ENCODE data around the gene BBC3. TPM values are rescaled to one million over a fixed set of nuclear protein-coding genes. Genes with fewer than 3 reads are reported as not detected.
A peak's percentile ranks its signal among the peaks of the same experiment; 100 is the strongest.

The BBC3 gene
- total RNA-seq, 2 experiments from 2014 or later = 39.8 to 42.1 TPM

- H3K36me3 Mint-ChIP-seq (ENCODE audit: low read depth) = peaks cover 19% of the 10 kb centered on the region
- no peak for TF ChIP-seq CTCF (IDR thresholded peaks at IDR 0.05)
- CTCF ChIA-PET = interaction anchor here (3.6 kb wide), 1 partner anchor 11 kb away, joined by 17 read pairs; no protein-coding TSS in a partner anchor
- DNase-seq (no peak), ATAC-seq (ENCODE audit: poor library complexity) (no peak)
- Histone ChIP-seq H3K4me1 (ENCODE audit: insufficient read depth, low read length) (peaks cover 7% of the 10 kb centered on the region), H3K27ac (ENCODE audit: low read depth in 1 of 2, low read length in 2 of 2) (no peak overlapping the region), H3K27me3 (ENCODE audit: control insufficient read depth in 1 of 2, insufficient read depth in 2 of 2, low read length in 2 of 2) (no peaks in the 10 kb centered on the region), H3K9me3 (ENCODE audit: control insufficient read depth in 1 of 2, insufficient read depth in 1 of 2, low read length in 2 of 2) (no peaks in the 10 kb centered on the region), H3K36me3 (ENCODE audit: insufficient read depth, low read length) (peaks cover 16% of the 10 kb centered on the region), H3K4me3 (ENCODE audit: low read length) (no peak overlapping the region)
- no peaks in the 10 kb centered on the region for H3K27me3 Mint-ChIP-seq
- POLR2A ChIA-PET = no interaction called here
- peaks cover 5% of the 10 kb centered on the region for H3K4me1 Mint-ChIP-seq (ENCODE audit: low read depth)
- intact Hi-C loops (cut with DNase I, micrococcal nuclease) = no loop called here
- H3K27ac Mint-ChIP-seq = no peak overlapping the region
- H3K4me3 Mint-ChIP-seq = no peak overlapping the region
- H3K9me3 Mint-ChIP-seq = no peaks in the 10 kb centered on the region
Observed at GRCh38 chr19:47221080-47221841, 9.7 kb downstream of the BBC3 start.

- Histone ChIP-seq H3K9me3 (ENCODE audit: control insufficient read depth in 1 of 2, insufficient read depth in 1 of 2, low read length in 2 of 2) (no peaks in the 10 kb centered on the region), H3K4me1 (ENCODE audit: insufficient read depth, low read length) (peaks cover 8% of the 10 kb centered on the region), H3K4me3 (ENCODE audit: low read length) (no peak overlapping the region), H3K36me3 (ENCODE audit: insufficient read depth, low read length) (no peaks in the 10 kb centered on the region), H3K27me3 (ENCODE audit: control insufficient read depth in 1 of 2, insufficient read depth in 2 of 2, low read length in 2 of 2) (no peaks in the 10 kb centered on the region), H3K27ac (ENCODE audit: low read depth in 1 of 2, low read length in 2 of 2) (no peak overlapping the region)
- TF ChIP-seq CTCF (IDR thresholded peaks at IDR 0.05) = no peak
- ChIA-PET POLR2A (no interaction called here), CTCF (interaction anchor here (1.4 to 2.5 kb wide), 2 partner anchors 10 to 29 kb away, joined by 4 to 15 read pairs; no protein-coding TSS in a partner anchor)
- peaks cover 4% of the 10 kb centered on the region for H3K4me1 Mint-ChIP-seq (ENCODE audit: low read depth)
- intact Hi-C loops (cut with DNase I, micrococcal nuclease) = no loop called here
- H3K27ac Mint-ChIP-seq = no peak overlapping the region
- no peak overlapping the region for H3K4me3 Mint-ChIP-seq
- H3K27me3 Mint-ChIP-seq = no peaks in the 10 kb centered on the region
- DNase-seq = no peak
- H3K9me3 Mint-ChIP-seq = no peaks in the 10 kb centered on the region
- H3K36me3 Mint-ChIP-seq (ENCODE audit: low read depth) = peaks cover 5% of the 10 kb centered on the region
- ATAC-seq (ENCODE audit: poor library complexity) = no peak
Observed at GRCh38 chr19:47215581-47215980, 15.4 kb downstream of the BBC3 start.

DNA sequence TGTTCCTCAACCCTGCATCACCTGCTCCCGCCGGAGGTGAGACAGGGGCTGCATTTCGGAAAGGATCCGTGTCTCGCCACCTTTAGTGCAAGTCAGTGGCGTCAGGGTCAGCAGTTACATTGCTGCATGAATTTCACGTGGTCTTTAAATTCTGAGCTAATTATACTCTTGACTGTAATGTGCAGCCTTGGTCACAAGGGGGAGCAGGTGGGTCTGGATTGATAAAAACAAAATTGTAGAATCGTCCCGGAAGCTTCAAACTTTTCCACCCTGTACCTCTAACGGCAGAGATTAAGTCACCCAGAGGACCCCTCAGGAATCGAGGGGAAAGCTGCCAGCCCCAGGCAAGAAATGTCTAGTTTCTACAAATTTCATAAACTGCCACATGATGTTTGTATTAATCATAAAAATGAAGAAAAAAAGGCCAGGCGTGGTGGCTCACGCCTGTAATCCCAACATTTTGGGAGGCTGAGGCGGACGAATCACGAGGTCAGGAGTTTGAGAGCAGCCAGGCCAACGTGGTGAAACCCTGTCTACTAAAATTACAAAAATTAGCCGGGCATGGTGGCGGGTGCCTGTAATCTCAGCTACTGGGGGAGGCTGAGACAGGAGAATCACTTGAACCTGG is 20.2 kb downstream of the BBC3 start:
- Mint-ChIP-seq H3K4me3 (no peak overlapping the region), H3K4me1 (ENCODE audit: low read depth) (peaks cover 13% of the 10 kb centered on the region), H3K27ac (peak overlapping the region; percentile 4), H3K36me3 (ENCODE audit: low read depth) (peaks cover 46% of the 10 kb centered on the region), H3K27me3 (no peaks in the 10 kb centered on the region), H3K9me3 (no peaks in the 10 kb centered on the region)
- H3K4me3 ChIP-seq (ENCODE audit: low read length) = no peak overlapping the region
- ATAC-seq (ENCODE audit: poor library complexity) (peak; percentile 97), DNase-seq (peak; percentile 59 to 91 (median 80))
- H3K9me3 ChIP-seq (ENCODE audit: control insufficient read depth in 1 of 2, insufficient read depth in 1 of 2, low read length in 2 of 2) = no peaks in the 10 kb centered on the region
- no peak overlapping the region for H3K27ac ChIP-seq (ENCODE audit: low read depth in 1 of 2, low read length in 2 of 2)
- peaks cover 37% of the 10 kb centered on the region for H3K36me3 ChIP-seq (ENCODE audit: insufficient read depth, low read length)
- ChIA-PET POLR2A (interaction anchor here (0.6 to 4.6 kb wide), 19 partner anchors 13 to 1280 kb away, joined by 3 to 67 read pairs (median 7); partner anchors contain the start of genes CCDC9, INAFM1 and ZC3H4), CTCF (interaction anchor here (0.6 to 7.4 kb wide), 36 partner anchors 9 to 355 kb away, joined by 3 to 204 read pairs (median 5); partner anchors contain the start of genes BBC3, CCDC9, DHX34 and INAFM1)
- peaks cover 10% of the 10 kb centered on the region for H3K4me1 ChIP-seq (ENCODE audit: insufficient read depth, low read length)
- no peaks in the 10 kb centered on the region for H3K27me3 ChIP-seq (ENCODE audit: control insufficient read depth in 1 of 2, insufficient read depth in 2 of 2, low read length in 2 of 2)
- peak; percentile 90 for TF ChIP-seq CTCF (IDR thresholded peaks at IDR 0.05)
- intact Hi-C loops (cut with DNase I, micrococcal nuclease) = loop anchor here (1.0 to 5.0 kb wide), 4 partner anchors 24 to 134 kb away; no protein-coding TSS in a partner anchor

All from CD4-positive, alpha-beta T cell (primary cell).